WTC11 (cell line): ENCODE results near the gene SPSB4. TPM values are rescaled to one million over a fixed set of nuclear protein-coding genes. Genes with fewer than 3 reads are reported as not detected.

Source experiments
- ATAC-seq: fragments of 200-7000 bp; cut with Tn5 transposase; 2 replicates; pipeline ENCODE4 v1.10.0; 2021; ENCODE audit warnings: mild to moderate bottlenecking, moderate library complexity
- CTCF ChIA-PET: fragments of 300-600 bp; sonication (Branson Sonifier 250); formaldehyde crosslinking; loops from one replicate; lab custom pipeline; 2021; ENCODE audit warnings: antibody characterized with exemption; lab: Charles Lee
- POLR2A ChIA-PET: fragments of 350-600 bp; sonication (Branson Sonifier 250); formaldehyde crosslinking; loops from one replicate; lab custom pipeline; 2021; ENCODE audit warnings: antibody characterized with exemption; lab: Charles Lee
- DNase-seq: peaks from one replicate; pipeline ENCODE4 v3.0.0; 2021; ENCODE audit warnings: low spot score
- H3K27ac Mint-ChIP-seq: 2 replicates; pipeline ENCODE4 v1.8.0; 2021; ENCODE audit warnings: mixed read lengths
- H3K27me3 Mint-ChIP-seq: 2 replicates; pipeline ENCODE4 v1.8.0; 2021; ENCODE audit warnings: low read depth, mild to moderate bottlenecking, moderate library complexity, mixed read lengths
- H3K36me3 Mint-ChIP-seq: 2 replicates; pipeline ENCODE4 v1.8.0; 2021; ENCODE audit warnings: mixed read lengths
- H3K4me1 Mint-ChIP-seq: 2 replicates; pipeline ENCODE4 v1.8.0; 2022; ENCODE audit warnings: mixed read lengths
- H3K4me3 Mint-ChIP-seq: 2 replicates; pipeline ENCODE4 v1.8.0; 2021; ENCODE audit warnings: mild to moderate bottlenecking, moderate library complexity, mixed read lengths
- H3K9me3 Mint-ChIP-seq: 2 replicates; pipeline ENCODE4 v1.8.0; 2021; ENCODE audit warnings: mixed read lengths
- E2F4 ChIP-seq: sonication (generic); formaldehyde crosslinking; IDR thresholded peaks from 2 replicates; pipeline ENCODE4 v1.8.1; 2022; ENCODE audit warnings: low read depth, mild to moderate bottlenecking, moderate library complexity, missing genetic modification reagents, borderline replicate concordance
- ELF4 ChIP-seq: sonication (generic); formaldehyde crosslinking; IDR thresholded peaks from 2 replicates; pipeline ENCODE4 v1.8.1; 2022; ENCODE audit warnings: low read depth, mild to moderate bottlenecking, moderate library complexity, missing genetic modification reagents
- HMGXB4 ChIP-seq: sonication (generic); formaldehyde crosslinking; IDR thresholded peaks from 2 replicates; pipeline ENCODE4 v1.8.1; 2023; ENCODE audit warnings: mild to moderate bottlenecking, moderate library complexity, missing genetic modification reagents
- JAZF1 ChIP-seq: fragments of 250-450 bp; sonication (Bioruptor Pico); IDR thresholded peaks from 2 replicates; pipeline ENCODE4 v1.9.0; 2021; ENCODE audit warnings: moderate library complexity, mild to moderate bottlenecking, inconsistent platforms
- NFATC4 ChIP-seq: fragments of 250-450 bp; sonication (Bioruptor Pico); IDR thresholded peaks from 2 replicates; pipeline ENCODE4 v1.9.0; 2021; ENCODE audit warnings: mild to moderate bottlenecking
- NFYB ChIP-seq: sonication (generic); formaldehyde crosslinking; conservative IDR thresholded peaks from 2 replicates; pipeline ENCODE4 v1.8.0; 2022; ENCODE audit warnings: low read depth, missing genetic modification reagents
- SMAD3 ChIP-seq: sonication (generic); formaldehyde crosslinking; IDR thresholded peaks from 2 replicates; pipeline ENCODE4 v1.8.0; 2022; ENCODE audit warnings: missing genetic modification reagents, mild to moderate bottlenecking, borderline replicate concordance
- SMAD4 ChIP-seq: sonication (generic); formaldehyde crosslinking; IDR thresholded peaks from 2 replicates; pipeline ENCODE4 v1.8.0; 2022; ENCODE audit warnings: mild to moderate bottlenecking, missing genetic modification reagents
- TEAD4 ChIP-seq: sonication (generic); formaldehyde crosslinking; IDR thresholded peaks from 2 replicates; pipeline ENCODE4 v1.8.0; 2022; ENCODE audit warnings: mild to moderate bottlenecking, missing genetic modification reagents
- USF1 ChIP-seq: sonication (generic); formaldehyde crosslinking; IDR thresholded peaks from 2 replicates; pipeline ENCODE4 v1.8.0; 2022; ENCODE audit warnings: mild to moderate bottlenecking, missing genetic modification reagents
- ZNF138 ChIP-seq: sonication (generic); formaldehyde crosslinking; conservative IDR thresholded peaks from 2 replicates; pipeline ENCODE4 v1.8.1; 2022; ENCODE audit warnings: mild to moderate bottlenecking, moderate library complexity, missing genetic modification reagents
- ZNF232 ChIP-seq: sonication (generic); formaldehyde crosslinking; IDR thresholded peaks from 2 replicates; pipeline ENCODE4 v1.8.0; 2022; ENCODE audit warnings: mild to moderate bottlenecking, missing genetic modification reagents
- ZNF263 ChIP-seq: sonication (generic); formaldehyde crosslinking; IDR thresholded peaks from 2 replicates; pipeline ENCODE4 v1.8.1; 2022; ENCODE audit warnings: low read depth, mild to moderate bottlenecking, moderate library complexity, missing genetic modification reagents
- ZNF425 ChIP-seq: fragments of 250-450 bp; sonication (Bioruptor Pico); conservative IDR thresholded peaks from 2 replicates; pipeline ENCODE4 v1.9.0; 2021; ENCODE audit warnings: mild to moderate bottlenecking
- total RNA-seq: library from RNA; stranded (reverse); gene quantifications from 3 replicates; pipeline ENCODE4 v1.2.3, GENCODE V29; 2021
- TF ChIP-seq, protein P1 (sequence below): fragments of 250-450 bp; sonication (Bioruptor Pico); IDR thresholded peaks from 2 replicates; pipeline ENCODE4 v1.9.0; 2021; ENCODE audit warnings: mild to moderate bottlenecking
- TF ChIP-seq, protein P2 (sequence below): fragments of 200-600 bp; IDR thresholded peaks from 2 replicates; pipeline ENCODE4 v1.8.0; 2022; ENCODE audit warnings: antibody characterized with exemption

SPSB4 gene
- total RNA-seq, 1 experiment from 2014 or later: 19.7 TPM

- TF ChIP-seq, protein P1, sequence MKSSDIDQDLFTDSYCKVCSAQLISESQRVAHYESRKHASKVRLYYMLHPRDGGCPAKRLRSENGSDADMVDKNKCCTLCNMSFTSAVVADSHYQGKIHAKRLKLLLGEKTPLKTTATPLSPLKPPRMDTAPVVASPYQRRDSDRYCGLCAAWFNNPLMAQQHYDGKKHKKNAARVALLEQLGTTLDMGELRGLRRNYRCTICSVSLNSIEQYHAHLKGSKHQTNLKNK (CRISPR knock-in tag): no peak
Observed at GRCh38 chr3:141100112-141100511, 49.0 kb downstream of the SPSB4 start (continued).

DNA sequence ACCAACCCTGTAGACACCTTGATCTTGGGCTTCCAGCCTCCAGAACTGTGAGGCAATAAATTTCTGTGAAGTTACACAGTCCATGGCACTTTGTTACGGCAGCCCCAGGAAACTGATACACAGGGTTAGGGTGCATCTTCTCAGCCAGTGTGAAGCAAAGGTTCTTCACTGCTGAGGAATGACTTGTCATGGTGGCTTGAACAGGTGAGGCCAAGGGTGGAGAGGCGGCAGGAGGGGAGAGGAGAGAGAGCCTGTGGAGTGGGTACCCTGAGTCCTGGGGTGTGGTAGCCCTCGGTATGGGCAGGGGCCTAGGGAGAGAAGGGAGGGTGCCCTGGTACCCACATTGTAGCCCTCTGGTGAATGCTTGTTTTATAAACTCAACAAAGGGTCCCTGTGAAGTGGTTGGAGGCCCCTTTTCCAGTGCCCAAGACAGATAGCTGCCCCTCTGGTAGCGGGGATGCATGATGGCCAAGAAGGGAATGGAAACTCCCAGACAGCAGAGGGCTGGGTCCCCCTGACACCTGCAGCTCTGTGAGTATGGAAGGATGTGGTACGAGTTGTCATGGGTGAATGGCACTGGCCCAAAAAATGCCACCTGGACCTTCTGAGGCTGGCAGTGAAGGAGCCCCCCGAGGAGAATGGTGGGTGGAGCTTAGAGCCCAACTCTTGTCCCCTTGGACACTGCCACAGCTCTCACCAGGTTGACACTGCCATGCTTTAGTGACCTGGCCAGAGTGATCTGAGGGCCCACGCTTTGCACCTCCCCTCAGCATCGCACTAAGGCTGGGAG, 49.6 kb downstream of the SPSB4 start:
- ChIA-PET POLR2A (interaction anchor here (1.1 kb wide), 1 partner anchor 50 kb away, joined by 3 read pairs; the partner anchor contains the start of gene SPSB4), CTCF (interaction anchor here (0.7 kb wide), 1 partner anchor 50 kb away, joined by 3 read pairs; the partner anchor contains the start of gene SPSB4)
- DNase-seq: no peak
- Mint-ChIP-seq H3K36me3 (peaks cover 23% of the 10 kb centered on the region), H3K4me3 (no peak overlapping the region), H3K27ac (no peak overlapping the region), H3K4me1 (peaks cover 28% of the 10 kb centered on the region), H3K27me3 (no peaks in the 10 kb centered on the region), H3K9me3 (peaks cover 18% of the 10 kb centered on the region)
- no peak for TF ChIP-seq HMGXB4 (CRISPR knock-in tag)
- no peak for TF ChIP-seq ELF4 (CRISPR knock-in tag)
- TF ChIP-seq E2F4 (CRISPR knock-in tag): no peak
- TF ChIP-seq NFATC4 (CRISPR knock-in tag): no peak
- no peak for TF ChIP-seq TEAD4
- TF ChIP-seq JAZF1 (CRISPR knock-in tag): no peak
- TF ChIP-seq ZNF263: no peak
- no peak for TF ChIP-seq ZNF425
- TF ChIP-seq, protein P2, sequence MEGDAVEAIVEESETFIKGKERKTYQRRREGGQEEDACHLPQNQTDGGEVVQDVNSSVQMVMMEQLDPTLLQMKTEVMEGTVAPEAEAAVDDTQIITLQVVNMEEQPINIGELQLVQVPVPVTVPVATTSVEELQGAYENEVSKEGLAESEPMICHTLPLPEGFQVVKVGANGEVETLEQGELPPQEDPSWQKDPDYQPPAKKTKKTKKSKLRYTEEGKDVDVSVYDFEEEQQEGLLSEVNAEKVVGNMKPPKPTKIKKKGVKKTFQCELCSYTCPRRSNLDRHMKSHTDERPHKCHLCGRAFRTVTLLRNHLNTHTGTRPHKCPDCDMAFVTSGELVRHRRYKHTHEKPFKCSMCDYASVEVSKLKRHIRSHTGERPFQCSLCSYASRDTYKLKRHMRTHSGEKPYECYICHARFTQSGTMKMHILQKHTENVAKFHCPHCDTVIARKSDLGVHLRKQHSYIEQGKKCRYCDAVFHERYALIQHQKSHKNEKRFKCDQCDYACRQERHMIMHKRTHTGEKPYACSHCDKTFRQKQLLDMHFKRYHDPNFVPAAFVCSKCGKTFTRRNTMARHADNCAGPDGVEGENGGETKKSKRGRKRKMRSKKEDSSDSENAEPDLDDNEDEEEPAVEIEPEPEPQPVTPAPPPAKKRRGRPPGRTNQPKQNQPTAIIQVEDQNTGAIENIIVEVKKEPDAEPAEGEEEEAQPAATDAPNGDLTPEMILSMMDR: no peak
- TF ChIP-seq SMAD3 (CRISPR knock-in tag): no peak
- TF ChIP-seq USF1 (CRISPR knock-in tag): no peak
- no peak for TF ChIP-seq SMAD4 (CRISPR knock-in tag)
- TF ChIP-seq NFYB (CRISPR knock-in tag): no peak
- no peak for TF ChIP-seq ZNF232 (CRISPR knock-in tag)
- no peak for TF ChIP-seq ZNF138 (CRISPR knock-in tag)
- ATAC-seq: no peak
